ENCODE data around the gene MAPK1.

MAPK1 gene

DNA sequence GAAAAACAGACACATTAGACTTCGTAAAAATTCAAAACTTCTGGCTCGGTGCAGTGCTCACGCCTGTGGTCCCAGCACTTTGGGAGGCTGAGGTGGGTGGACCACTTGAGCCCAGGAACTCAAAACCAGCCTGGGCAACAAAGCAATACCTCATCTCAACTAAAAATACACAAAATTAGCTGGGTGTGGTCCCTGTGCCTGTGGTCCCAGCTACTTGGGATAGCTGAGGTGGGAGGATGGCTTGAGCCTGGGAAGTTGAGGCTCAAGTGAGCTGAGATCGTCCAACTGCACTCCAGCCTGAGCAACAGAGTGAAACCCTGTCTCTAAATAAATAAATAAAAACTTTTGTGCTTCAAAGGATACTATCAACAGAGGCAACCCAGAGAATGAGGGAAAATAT is 155.6 kb downstream of the MAPK1 start:
- TF ChIP-seq, protein P1, sequence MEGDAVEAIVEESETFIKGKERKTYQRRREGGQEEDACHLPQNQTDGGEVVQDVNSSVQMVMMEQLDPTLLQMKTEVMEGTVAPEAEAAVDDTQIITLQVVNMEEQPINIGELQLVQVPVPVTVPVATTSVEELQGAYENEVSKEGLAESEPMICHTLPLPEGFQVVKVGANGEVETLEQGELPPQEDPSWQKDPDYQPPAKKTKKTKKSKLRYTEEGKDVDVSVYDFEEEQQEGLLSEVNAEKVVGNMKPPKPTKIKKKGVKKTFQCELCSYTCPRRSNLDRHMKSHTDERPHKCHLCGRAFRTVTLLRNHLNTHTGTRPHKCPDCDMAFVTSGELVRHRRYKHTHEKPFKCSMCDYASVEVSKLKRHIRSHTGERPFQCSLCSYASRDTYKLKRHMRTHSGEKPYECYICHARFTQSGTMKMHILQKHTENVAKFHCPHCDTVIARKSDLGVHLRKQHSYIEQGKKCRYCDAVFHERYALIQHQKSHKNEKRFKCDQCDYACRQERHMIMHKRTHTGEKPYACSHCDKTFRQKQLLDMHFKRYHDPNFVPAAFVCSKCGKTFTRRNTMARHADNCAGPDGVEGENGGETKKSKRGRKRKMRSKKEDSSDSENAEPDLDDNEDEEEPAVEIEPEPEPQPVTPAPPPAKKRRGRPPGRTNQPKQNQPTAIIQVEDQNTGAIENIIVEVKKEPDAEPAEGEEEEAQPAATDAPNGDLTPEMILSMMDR (IDR thresholded peaks at IDR 0.05; ENCODE audit: insufficient read depth, low read length, missing control alignments): no peak
- CTCF ChIA-PET: interaction anchor here (0.7 to 7.6 kb wide), 3 partner anchors 14 to 485 kb away, joined by 3 to 268 read pairs (median 12); partner anchors contain the start of gene PPM1F
- no peak for DNase-seq (ENCODE audit: low read depth, low spot score)
- H3K4me3 ChIP-seq (ENCODE audit: low read depth, low read length): no peak overlapping the region
- POLR2A ChIA-PET: no interaction called here

DNA sequence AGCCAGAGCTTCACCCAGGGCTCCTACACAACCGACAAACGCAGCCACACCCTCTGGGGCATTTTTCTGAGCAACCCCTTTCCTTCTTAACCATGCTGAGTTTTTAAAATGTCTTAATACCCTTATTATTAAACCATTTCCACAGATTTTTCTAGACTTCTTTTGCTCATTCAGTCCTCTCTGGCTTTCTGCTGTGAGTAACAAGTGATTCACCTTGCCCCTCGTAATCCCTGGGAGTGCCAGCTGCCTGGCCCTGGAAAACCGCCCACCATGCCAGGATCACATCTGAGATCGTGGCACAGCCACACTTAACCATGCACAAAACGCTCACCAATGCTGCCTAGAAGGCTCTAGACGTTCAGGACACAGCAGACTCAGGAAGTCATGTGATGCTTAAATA is 157.3 kb downstream of the MAPK1 start:
- POLR2A ChIA-PET: no interaction called here
- TF ChIP-seq, protein P1 (IDR thresholded peaks at IDR 0.05; ENCODE audit: insufficient read depth, low read length, missing control alignments): no peak
- H3K4me3 ChIP-seq (ENCODE audit: low read depth, low read length): no peak overlapping the region
- CTCF ChIA-PET: interaction anchor here (0.9 to 7.6 kb wide), 6 partner anchors 8 to 235 kb away, joined by 3 to 268 read pairs (median 4); partner anchors contain the start of gene PPM1F
- DNase-seq (ENCODE audit: low read depth, low spot score): no peak

DNA sequence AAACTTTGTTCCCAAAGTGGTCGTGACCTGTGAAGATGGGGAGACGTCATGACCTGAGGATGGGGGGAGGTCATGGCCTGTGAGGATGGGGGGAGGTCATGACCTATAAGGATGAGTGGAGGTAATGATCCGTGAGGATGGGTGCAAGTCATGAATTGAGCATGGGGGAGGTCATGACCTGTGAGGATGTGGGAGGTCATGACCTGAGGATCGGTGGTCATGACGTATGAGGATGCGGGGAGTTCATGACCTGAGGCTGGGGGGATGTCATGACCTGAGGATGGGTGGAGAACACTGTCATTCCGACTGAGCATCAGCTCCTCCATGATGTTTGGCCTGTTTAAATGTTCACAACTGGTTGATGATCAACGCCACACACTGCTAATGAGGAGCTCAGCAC is 157.8 kb downstream of the MAPK1 start:
- no peak for DNase-seq (ENCODE audit: low read depth, low spot score)
- CTCF ChIA-PET: interaction anchor here (0.9 to 7.6 kb wide), 5 partner anchors 9 to 235 kb away, joined by 3 to 268 read pairs (median 4); partner anchors contain the start of gene PPM1F

GRCh38 chr22:21708960-21709359 is 158.5 kb downstream of the MAPK1 start:
- no peak overlapping the region for H3K4me3 ChIP-seq (ENCODE audit: low read depth, low read length)
- no peak for DNase-seq (ENCODE audit: low read depth, low spot score)
- TF ChIP-seq, protein P1 (IDR thresholded peaks at IDR 0.05; ENCODE audit: insufficient read depth, low read length, missing control alignments): no peak
- CTCF ChIA-PET: interaction anchor here (1.1 to 4.0 kb wide), 4 partner anchors 9 to 244 kb away, joined by 3 to 24 read pairs (median 10); partner anchors contain the start of gene PPM1F
- POLR2A ChIA-PET: no interaction called here

More for the DNA sequence above, 157.8 kb downstream of the MAPK1 start:
- H3K4me3 ChIP-seq (ENCODE audit: low read depth, low read length): no peak overlapping the region
- POLR2A ChIA-PET: no interaction called here
- TF ChIP-seq, protein P1 (IDR thresholded peaks at IDR 0.05; ENCODE audit: insufficient read depth, low read length, missing control alignments): no peak

GRCh38 chr22:21707677-21708076 is 159.8 kb downstream of the MAPK1 start:
- CTCF ChIA-PET: interaction anchor here (0.8 to 4.0 kb wide), 6 partner anchors 8 to 245 kb away, joined by 3 to 24 read pairs (median 5); partner anchors contain the start of gene PPM1F
- POLR2A ChIA-PET: interaction anchor here (0.5 kb wide), 1 partner anchor 19 kb away, joined by 3 read pairs; no protein-coding TSS in a partner anchor
- no peak for DNase-seq (ENCODE audit: low read depth, low spot score)
- no peak overlapping the region for H3K4me3 ChIP-seq (ENCODE audit: low read depth, low read length)
- TF ChIP-seq, protein P1 (IDR thresholded peaks at IDR 0.05; ENCODE audit: insufficient read depth, low read length, missing control alignments): no peak

Data from AG04449 (cell line).